NB4 (cell line): ENCODE measurements around the gene KRTAP10-8.

Source experiments
- DNase-seq: peaks from one replicate; pipeline ENCODE4 v3.0.0; 2010; ENCODE audit warnings: low read depth
- H3K4me3 ChIP-seq: one replicate; pipeline ENCODE4 v1.5.1; 2011; ENCODE audit warnings: mild to moderate bottlenecking, low read depth, low read length, moderate library complexity
- MAX ChIP-seq: IDR thresholded peaks from 2 replicates; pipeline ENCODE4 v1.6.1; 2011; ENCODE audit warnings: low read depth, low read length
- MYC ChIP-seq: IDR thresholded peaks from 2 replicates; pipeline ENCODE4 v1.6.1; 2011; ENCODE audit warnings: low read depth, low read length
- POLR2A ChIP-seq: IDR thresholded peaks from 2 replicates; pipeline ENCODE4 v1.6.1; 2011; ENCODE audit warnings: mild to moderate bottlenecking; ENCODE audit not compliant: insufficient read length; ENCODE audit errors: extremely low read depth
- TF ChIP-seq, protein P1 (sequence below): IDR thresholded peaks from one replicate; pipeline ENCODE4 v1.5.1; 2012; ENCODE audit warnings: low read depth, low read length

KRTAP10-8 gene

GRCh38 chr21:44650265-44650972, 38.5 kb downstream of the KRTAP10-8 start:
- no peak for TF ChIP-seq MYC
- DNase-seq, result no peak

DNA sequence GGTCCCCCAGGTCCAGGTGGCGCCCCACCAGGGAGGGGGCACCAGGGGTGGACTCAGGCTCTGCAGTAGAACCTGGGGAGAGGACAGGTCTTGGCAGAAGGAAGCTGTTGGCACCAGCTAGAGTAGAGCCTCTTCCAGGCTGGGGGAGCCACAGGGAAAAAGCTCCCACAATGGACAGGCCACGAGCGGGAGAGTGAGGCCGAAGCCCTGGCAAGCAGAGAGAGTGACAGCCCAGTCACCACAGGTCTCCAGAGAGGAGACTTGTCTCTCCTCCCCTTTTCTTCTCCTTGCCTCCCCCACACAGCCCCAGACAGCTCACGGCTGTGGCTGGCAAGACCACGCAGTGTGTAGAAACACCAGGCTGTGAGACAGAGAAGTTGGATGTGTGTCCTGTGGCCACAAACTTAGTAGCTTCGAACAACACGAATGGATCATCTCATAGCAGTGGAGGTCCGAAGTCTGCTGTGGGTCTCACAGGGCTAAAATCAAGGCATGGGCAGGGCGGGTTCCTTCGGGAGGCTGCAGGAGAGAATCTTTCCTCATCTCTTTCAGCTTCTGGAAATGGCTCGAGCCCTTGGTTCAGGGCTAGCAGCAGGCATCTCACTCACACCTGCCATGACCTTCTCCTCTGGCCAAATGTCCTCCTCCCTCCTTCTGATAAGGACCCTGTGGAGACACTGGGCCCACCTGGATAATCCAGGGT, 39.2 kb downstream of the KRTAP10-8 start:
- TF ChIP-seq, protein P1, sequence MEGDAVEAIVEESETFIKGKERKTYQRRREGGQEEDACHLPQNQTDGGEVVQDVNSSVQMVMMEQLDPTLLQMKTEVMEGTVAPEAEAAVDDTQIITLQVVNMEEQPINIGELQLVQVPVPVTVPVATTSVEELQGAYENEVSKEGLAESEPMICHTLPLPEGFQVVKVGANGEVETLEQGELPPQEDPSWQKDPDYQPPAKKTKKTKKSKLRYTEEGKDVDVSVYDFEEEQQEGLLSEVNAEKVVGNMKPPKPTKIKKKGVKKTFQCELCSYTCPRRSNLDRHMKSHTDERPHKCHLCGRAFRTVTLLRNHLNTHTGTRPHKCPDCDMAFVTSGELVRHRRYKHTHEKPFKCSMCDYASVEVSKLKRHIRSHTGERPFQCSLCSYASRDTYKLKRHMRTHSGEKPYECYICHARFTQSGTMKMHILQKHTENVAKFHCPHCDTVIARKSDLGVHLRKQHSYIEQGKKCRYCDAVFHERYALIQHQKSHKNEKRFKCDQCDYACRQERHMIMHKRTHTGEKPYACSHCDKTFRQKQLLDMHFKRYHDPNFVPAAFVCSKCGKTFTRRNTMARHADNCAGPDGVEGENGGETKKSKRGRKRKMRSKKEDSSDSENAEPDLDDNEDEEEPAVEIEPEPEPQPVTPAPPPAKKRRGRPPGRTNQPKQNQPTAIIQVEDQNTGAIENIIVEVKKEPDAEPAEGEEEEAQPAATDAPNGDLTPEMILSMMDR, result no peak
- TF ChIP-seq MAX (peak; percentile 53; the same call in 1 of the 2 replicates), MYC (peak; percentile 38), POLR2A (no peak)
- peak; percentile 82 for DNase-seq
- no peak overlapping the region for H3K4me3 ChIP-seq

More at GRCh38 chr21:44650265-44650972, 38.5 kb downstream of the KRTAP10-8 start:
- H3K4me3 ChIP-seq, result no peak overlapping the region

GRCh38 chr21:44653123-44653522, 41.2 kb downstream of the KRTAP10-8 start:
- TF ChIP-seq POLR2A, result no peak
- TF ChIP-seq, protein P1, result no peak
- TF ChIP-seq MAX, result no peak
- no peak for TF ChIP-seq MYC
- DNase-seq, result no peak

DNA sequence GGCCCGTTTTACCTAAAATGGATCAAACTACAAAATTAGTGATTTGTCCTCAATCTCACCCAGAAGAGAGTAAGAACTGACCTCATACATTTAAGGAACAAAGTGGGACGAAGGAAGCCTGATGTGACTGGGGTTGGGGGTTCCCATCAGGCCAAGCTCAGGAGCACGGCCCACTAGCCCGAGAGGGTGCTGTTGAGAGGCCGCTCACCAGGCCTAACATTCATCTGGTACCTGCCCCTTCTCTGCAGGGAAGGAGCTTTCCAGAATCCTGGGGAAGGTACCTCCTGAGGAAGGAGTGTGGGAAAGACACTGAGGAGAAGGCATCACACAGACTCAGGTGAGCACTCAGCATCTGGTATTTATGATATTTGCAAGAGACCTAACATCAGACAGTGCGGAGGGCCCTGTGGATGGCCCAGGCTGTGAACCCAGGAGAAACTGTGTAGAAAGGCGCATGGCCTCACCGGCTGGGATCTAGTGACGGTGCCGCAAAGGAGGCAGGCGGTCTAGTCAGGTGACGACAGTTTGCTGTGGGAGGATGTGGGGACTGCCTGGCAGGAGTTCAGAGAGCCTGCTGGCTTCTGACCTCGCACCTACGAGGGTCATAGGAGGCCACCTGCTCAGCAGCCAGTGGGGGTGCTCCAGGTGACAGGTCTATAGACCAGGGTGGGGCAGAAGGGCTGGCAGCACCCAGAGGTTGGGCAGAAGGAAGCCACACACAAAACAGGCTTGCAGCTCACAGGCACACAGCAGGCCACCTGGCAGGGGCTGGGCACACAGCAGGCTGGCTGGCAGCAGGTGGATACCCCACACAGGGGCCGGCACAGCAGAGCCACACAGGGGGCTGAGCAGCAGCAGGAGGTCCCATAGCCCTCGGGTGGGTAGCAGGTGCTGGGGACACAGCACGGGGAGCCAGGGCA, 42.0 kb downstream of the KRTAP10-8 start:
- DNase-seq, result no peak
- TF ChIP-seq MYC (no peak), MAX (no peak), POLR2A (no peak)
- TF ChIP-seq, protein P1, result no peak
- no peak overlapping the region for H3K4me3 ChIP-seq

More at GRCh38 chr21:44653123-44653522, 41.2 kb downstream of the KRTAP10-8 start:
- no peak overlapping the region for H3K4me3 ChIP-seq

- TF ChIP-seq MAX (no peak), MYC (no peak), POLR2A (no peak)
- TF ChIP-seq, protein P1, result no peak
- no peak within 1 kb of the TSS for H3K4me3 ChIP-seq
- DNase-seq, result no peak
Observed at GRCh38 chr21:44654576-44655175, 42.8 kb downstream of the KRTAP10-8 start, which contains the start of gene KRTAP12-4. TSS of gene KRTAP12-4 (minus strand) at chr21:44654659. CDS start at chr21:44654614, 45 bp downstream.
